Epithelial cell of proximal tubule (primary cell): ENCODE data around the gene CACNG7. TPM values are rescaled to one million over a fixed set of nuclear protein-coding genes. Genes with fewer than 3 reads are reported as not detected.

Source experiments
- DNase-seq: peaks from one replicate; pipeline ENCODE4 v3.0.0-alpha.2; 2011; ENCODE audit warnings: low read depth
- H3K4me3 ChIP-seq: 2 replicates; pipeline ENCODE4 v1.5.1; 2011; ENCODE audit warnings: low read depth, mild to moderate bottlenecking, low read length
- total RNA-seq: library from RNA; depleted of rRNA; stranded (reverse); fragments of >200 nt; gene quantifications from 2 replicates; pipeline ENCODE4 v1.2.3, GENCODE V29; 2015
- TF ChIP-seq, protein P1 (sequence below): conservative IDR thresholded peaks from 2 replicates; pipeline ENCODE4 v1.5.1; 2012; ENCODE audit warnings: low read depth, mild to moderate bottlenecking, low read length

CACNG7 gene
- total RNA-seq, 1 donor from 2014 or later, result not detected

DNA sequence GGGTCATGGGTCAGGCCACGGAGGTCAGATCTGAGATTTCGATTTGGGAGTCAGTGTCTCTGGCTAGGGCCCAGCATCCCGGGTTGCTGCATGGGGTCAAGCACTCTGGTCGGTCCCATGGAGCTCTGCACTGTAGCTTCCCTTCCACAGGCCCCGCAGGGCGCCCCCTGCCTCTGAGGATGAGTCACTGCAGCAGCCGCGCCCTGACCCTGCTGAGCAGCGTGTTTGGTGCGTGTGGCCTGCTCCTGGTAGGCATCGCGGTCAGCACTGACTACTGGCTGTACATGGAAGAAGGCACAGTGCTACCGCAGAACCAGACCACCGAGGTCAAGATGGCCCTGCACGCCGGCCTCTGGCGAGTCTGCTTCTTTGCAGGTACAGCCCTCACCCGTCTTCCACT is 3.6 kb downstream of the CACNG7 start:
- no peak overlapping the region for H3K4me3 ChIP-seq
- TF ChIP-seq, protein P1, sequence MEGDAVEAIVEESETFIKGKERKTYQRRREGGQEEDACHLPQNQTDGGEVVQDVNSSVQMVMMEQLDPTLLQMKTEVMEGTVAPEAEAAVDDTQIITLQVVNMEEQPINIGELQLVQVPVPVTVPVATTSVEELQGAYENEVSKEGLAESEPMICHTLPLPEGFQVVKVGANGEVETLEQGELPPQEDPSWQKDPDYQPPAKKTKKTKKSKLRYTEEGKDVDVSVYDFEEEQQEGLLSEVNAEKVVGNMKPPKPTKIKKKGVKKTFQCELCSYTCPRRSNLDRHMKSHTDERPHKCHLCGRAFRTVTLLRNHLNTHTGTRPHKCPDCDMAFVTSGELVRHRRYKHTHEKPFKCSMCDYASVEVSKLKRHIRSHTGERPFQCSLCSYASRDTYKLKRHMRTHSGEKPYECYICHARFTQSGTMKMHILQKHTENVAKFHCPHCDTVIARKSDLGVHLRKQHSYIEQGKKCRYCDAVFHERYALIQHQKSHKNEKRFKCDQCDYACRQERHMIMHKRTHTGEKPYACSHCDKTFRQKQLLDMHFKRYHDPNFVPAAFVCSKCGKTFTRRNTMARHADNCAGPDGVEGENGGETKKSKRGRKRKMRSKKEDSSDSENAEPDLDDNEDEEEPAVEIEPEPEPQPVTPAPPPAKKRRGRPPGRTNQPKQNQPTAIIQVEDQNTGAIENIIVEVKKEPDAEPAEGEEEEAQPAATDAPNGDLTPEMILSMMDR, result peak; percentile 8
- DNase-seq, result no peak

- TF ChIP-seq, protein P1, result no peak
- no peak for DNase-seq
- H3K4me3 ChIP-seq, result no peak overlapping the region
These were observed 5.9 kb downstream of the CACNG7 start for GRCh38 chr19:53915000-53915399.

DNA sequence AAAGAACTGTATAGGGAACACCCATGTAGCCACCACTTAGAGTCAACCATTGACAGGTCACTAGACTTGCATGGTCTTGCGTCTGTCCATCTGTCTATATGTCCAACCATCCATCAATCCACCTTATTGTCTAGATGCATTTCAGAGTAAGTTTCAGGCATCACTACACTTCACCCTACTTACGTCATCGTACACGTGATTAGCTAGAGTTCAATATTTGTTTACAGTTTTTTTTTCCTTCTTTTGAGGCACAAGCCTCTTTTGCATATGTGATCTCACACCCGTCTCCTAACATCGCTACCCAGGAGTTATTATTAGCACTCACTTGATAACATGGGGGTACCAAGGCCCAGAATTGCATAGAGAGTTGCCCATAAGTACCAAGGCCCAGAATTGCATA is 6.9 kb downstream of the CACNG7 start:
- H3K4me3 ChIP-seq, result no peak overlapping the region
- TF ChIP-seq, protein P1, result no peak
- DNase-seq, result no peak

DNA sequence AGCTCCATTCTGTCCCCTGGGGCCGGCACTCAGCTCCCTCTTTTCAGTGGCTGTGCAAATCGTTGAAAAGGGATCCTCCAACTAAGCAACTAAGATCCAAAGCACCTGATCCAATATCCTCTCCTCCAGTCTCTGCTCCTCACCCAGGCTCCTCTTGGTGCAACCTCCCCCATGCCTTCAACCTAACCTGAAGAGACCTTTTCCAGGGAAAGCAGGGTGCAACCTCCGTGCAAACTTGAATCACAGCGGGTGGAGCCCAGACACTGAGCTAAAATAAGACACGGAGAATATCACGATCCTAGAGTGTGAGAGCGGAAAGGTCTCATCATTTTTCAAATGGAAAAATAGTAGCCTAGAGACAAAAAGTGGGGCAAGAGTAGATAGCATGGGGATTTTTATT is 8.3 kb downstream of the CACNG7 start:
- H3K4me3 ChIP-seq, result no peak overlapping the region
- no peak for DNase-seq
- TF ChIP-seq, protein P1, result no peak

DNA sequence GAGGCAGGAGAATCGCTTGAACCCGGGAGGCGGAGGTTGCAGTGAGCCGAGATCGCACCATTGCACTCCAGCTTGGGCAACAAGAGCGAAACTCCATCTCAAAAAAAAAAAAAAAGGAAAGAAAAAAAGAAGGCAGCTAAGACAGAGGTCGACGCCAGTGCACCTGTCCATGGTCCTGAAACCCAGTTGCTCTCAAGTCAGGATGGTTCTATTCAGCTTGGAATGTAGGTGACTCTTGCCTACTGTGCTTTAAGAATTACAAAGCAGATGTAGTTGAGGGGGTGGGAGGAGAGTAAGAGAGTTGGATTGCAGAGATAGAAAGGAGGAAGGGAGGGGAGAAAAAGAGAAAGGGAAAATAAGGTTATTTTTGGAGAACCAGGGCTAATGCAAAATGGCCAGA is 18.7 kb downstream of the CACNG7 start:
- TF ChIP-seq, protein P1, result no peak
- no peak overlapping the region for H3K4me3 ChIP-seq
- DNase-seq, result no peak

DNA sequence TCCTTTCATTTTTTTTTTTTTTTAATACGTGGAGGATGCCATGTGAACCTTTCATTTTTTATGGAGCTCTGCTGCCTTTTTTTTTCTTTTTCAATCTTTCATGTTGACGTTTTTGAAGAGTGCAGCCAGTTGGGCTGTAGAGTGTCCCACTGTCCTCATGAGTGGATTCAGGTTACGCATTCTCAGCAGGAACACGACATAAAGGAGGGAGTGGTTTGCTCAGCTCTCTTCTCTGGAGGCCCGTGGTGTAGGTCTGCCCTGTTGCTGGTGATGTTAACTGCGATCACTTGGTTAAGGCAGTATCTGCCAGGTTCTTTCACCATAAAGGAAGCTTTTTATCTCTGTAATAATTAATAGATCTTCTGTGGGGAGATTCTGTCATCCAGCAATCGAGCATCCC is 27.0 kb downstream of the CACNG7 start:
- no peak for DNase-seq
- TF ChIP-seq, protein P1, result no peak

DNA sequence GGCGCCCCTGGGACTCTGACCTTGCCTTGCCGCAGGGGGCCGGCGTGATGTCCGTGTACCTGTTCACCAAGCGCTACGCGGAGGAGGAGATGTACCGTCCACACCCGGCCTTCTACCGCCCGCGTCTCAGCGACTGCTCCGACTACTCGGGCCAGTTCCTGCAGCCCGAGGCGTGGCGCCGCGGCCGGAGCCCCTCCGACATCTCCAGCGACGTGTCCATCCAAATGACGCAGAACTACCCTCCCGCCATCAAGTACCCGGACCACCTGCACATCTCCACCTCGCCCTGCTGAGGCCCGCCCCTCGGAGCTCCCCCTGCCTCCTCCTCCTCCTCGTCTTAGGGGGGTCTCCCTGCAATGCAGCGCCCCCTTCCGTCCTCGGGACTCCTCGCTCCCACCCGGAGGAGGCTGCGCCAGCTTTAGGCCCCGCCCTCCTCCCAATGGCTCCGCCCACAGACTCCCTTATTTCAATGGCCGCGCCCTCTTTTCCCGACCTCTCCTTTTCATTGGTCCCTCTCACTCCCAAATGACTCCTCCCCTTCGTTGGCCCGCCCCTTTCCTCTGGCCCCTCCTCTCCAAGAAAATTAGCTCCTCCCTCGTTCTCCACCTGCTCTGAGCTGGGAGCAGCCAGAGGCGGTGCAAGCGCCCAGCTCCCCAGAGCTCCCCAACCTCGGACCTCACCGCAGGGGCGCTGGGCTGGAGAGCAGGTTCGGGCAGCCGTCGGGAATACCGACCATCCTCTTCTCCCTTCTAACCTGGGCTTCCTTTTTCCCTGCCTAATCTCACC is 33.1 kb downstream of the CACNG7 start:
- H3K4me3 ChIP-seq, result no peak overlapping the region
- DNase-seq, result no peak
- TF ChIP-seq, protein P1, result no peak

More for the DNA sequence above, 27.0 kb downstream of the CACNG7 start:
- no peak overlapping the region for H3K4me3 ChIP-seq
